ENCODE measurements around the gene CCDC157.
A peak's percentile ranks its signal among the peaks of the same experiment; 100 is the strongest.

Gene CCDC157

DNA sequence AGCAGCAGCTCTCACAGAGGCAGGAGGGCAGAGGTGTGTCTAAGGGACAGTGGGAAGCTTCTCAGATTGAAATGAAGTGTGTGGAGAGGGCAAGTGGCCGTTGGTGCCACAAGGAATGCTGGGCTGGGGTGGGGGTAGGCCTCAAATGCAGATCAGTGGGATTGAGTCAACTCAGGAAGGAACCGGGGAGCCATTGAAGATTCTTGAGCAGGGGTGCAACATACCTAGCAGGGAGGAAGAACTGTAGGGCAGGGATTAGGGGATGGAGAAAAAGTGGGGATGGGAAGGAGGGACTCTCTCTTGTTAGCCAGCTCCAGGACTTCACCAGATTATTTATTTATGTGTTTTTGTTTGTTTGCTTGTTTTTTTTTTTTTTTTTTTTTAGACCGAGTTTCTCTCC lies 37.1 kb downstream of the CCDC157 start:
- TF ChIP-seq, protein P1, sequence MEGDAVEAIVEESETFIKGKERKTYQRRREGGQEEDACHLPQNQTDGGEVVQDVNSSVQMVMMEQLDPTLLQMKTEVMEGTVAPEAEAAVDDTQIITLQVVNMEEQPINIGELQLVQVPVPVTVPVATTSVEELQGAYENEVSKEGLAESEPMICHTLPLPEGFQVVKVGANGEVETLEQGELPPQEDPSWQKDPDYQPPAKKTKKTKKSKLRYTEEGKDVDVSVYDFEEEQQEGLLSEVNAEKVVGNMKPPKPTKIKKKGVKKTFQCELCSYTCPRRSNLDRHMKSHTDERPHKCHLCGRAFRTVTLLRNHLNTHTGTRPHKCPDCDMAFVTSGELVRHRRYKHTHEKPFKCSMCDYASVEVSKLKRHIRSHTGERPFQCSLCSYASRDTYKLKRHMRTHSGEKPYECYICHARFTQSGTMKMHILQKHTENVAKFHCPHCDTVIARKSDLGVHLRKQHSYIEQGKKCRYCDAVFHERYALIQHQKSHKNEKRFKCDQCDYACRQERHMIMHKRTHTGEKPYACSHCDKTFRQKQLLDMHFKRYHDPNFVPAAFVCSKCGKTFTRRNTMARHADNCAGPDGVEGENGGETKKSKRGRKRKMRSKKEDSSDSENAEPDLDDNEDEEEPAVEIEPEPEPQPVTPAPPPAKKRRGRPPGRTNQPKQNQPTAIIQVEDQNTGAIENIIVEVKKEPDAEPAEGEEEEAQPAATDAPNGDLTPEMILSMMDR (IDR thresholded peaks at IDR 0.05; ENCODE audit: low read length), result no peak
- no peak for TF ChIP-seq EZH2 (IDR thresholded peaks at IDR 0.05; ENCODE audit: borderline replicate concordance, low read length)
- Histone ChIP-seq H3K27ac (ENCODE audit: low read depth, low read length, poor library complexity, severe bottlenecking) (no peak overlapping the region), H3K4me1 (ENCODE audit: insufficient read depth, low read length, severe bottlenecking) (peaks cover 36% of the 10 kb centered on the region), H4K20me1 (ENCODE audit: insufficient read depth, low read length) (no peaks in the 10 kb centered on the region), H3K27me3 (ENCODE audit: insufficient read depth, low read length) (peaks cover 6% of the 10 kb centered on the region), H3K36me3 (ENCODE audit: insufficient read depth, low read length) (peaks cover 6% of the 10 kb centered on the region; the same call in 1 of the 2 replicates), H3K4me3 (ENCODE audit: low read depth, low read length, poor library complexity, severe bottlenecking) (no peak overlapping the region), H3F3A (ENCODE audit: insufficient read depth, low read length) (no peaks in the 10 kb centered on the region), H3K4me2 (ENCODE audit: low read length) (no peak overlapping the region), H2AFZ (ENCODE audit: low read length) (no peak overlapping the region), H3K9me3 (ENCODE audit: low read length) (peaks cover 7% of the 10 kb centered on the region), H3K9me2 (ENCODE audit: low read depth, low read length) (no peaks in the 10 kb centered on the region), H3K79me2 (ENCODE audit: insufficient read depth, low read length) (no peaks in the 10 kb centered on the region), H3K9ac (ENCODE audit: low read length) (no peak overlapping the region)

DNA sequence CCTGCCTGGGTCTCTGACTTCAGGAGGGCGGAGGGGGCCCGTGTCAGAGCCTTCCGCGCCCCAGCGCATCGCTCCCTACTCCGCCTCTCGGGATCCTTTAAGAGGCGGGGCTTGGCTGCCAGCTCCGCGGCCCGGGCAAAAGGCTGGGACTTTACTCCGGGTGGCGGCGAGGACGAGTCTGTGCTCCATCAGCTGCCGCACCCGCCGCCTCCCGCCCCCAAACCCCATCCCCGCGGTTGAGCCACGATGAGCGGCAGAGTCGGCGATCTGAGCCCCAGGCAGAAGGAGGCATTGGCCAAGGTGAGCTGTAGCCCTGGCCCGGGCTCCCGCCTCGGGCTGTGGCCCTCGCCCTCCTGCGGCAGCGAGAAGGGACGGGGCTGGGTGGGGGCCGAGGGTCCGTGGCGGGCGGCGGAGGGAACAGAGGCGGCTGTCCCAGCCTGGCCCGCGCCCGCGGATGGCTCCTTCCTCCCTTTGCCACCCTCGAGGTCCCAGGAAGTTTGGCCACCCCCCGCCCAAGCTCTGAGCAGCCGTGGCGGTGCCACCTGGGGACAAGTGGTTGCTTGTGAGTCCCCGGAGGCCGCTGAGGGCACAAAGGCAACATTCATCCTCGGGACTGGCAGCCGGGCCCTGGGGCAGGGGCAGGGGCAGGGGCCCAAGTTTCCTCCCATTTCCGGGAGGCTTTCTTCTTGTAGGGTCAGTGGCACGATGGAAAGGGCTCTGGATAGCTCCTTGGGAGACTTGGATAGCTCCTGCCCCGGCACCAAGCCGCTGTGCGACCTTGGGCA lies 40.3 kb downstream of the CCDC157 start, which contains the start of gene SEC14L2:
SEC14L2 (plus strand) TSS at position 148 of the 785 bp plus-strand sequence; CDS start at position 247, 99 bp downstream.
- Histone ChIP-seq H3K9me2 (ENCODE audit: low read depth, low read length) (no peaks in the 10 kb centered on the region), H3K27ac (ENCODE audit: low read depth, low read length, poor library complexity, severe bottlenecking) (no peak within 1 kb of the TSS), H3K4me1 (ENCODE audit: insufficient read depth, low read length, severe bottlenecking) (peaks cover 26% of the 10 kb centered on the region), H3K79me2 (ENCODE audit: insufficient read depth, low read length) (no peaks in the 10 kb centered on the region), H3F3A (ENCODE audit: insufficient read depth, low read length) (no peaks in the 10 kb centered on the region), H3K27me3 (ENCODE audit: insufficient read depth, low read length) (peaks cover 6% of the 10 kb centered on the region), H4K20me1 (ENCODE audit: insufficient read depth, low read length) (no peaks in the 10 kb centered on the region), H3K4me3 (ENCODE audit: low read depth, low read length, poor library complexity, severe bottlenecking) (peak within 1 kb of the TSS; percentile 41), H3K36me3 (ENCODE audit: insufficient read depth, low read length) (no peaks in the 10 kb centered on the region), H3K4me2 (ENCODE audit: low read length) (peak within 1 kb of the TSS; percentile 54), H2AFZ (ENCODE audit: low read length) (no peak within 1 kb of the TSS), H3K9me3 (ENCODE audit: low read length) (no peaks in the 10 kb centered on the region), H3K9ac (ENCODE audit: low read length) (no peak within 1 kb of the TSS; the same call in 1 of the 2 replicates)
- no peak for TF ChIP-seq EZH2 (IDR thresholded peaks at IDR 0.05; ENCODE audit: borderline replicate concordance, low read length)
- TF ChIP-seq, protein P1 (IDR thresholded peaks at IDR 0.05; ENCODE audit: low read length), result no peak

DNA sequence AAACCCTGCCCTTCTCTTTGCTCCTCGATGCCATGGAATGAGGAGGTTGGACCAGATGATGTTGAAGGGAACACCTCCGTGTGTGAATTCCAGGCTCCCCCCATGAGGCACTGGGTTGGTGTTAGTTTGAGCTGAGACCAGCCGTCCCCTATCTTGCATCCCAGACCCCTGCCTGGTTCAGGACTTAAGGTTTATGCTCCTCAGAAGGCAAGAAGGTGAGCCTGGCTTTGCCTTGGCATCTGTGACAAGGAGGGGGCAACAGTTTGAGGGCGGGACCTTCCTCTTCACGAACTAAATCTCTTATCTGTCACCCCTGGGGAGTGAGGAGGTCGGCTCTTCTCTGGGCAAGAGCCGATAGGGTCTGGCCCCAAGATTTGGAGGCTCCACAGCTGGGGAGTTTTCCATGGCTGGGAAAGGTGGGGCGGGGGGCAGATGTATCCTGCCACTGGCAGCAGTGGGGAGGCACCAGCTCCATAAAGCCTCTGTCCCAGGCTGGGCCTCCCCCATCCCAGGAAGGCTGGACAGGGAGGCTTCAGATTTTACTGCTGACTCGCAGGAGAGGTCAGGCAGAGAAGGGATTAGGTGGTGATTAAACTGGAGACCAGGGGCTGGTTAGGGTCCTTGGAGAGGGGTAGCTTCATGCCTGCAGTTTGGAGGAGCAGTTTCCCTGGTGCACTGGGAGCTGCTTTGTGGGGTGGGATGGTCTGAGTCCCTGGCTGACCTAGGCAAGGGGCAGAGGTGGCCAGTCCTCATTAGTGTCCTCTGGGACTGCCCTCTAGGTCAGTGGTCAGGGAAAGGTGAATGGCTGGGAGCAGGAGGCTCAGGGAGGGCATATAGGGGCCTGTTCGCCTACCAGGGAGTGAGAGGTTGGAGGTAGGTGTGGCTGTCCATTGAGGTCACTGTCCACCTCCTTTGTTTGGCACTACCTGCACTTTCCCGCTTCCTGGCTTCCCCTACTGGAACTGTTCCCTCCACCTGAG lies 41.1 kb downstream of the CCDC157 start:
- Histone ChIP-seq H2AFZ (ENCODE audit: low read length) (no peak overlapping the region), H3K4me3 (ENCODE audit: low read depth, low read length, poor library complexity, severe bottlenecking) (peak overlapping the region; percentile 41), H3K9me2 (ENCODE audit: low read depth, low read length) (no peaks in the 10 kb centered on the region), H3F3A (ENCODE audit: insufficient read depth, low read length) (no peaks in the 10 kb centered on the region), H3K79me2 (ENCODE audit: insufficient read depth, low read length) (no peaks in the 10 kb centered on the region), H3K36me3 (ENCODE audit: insufficient read depth, low read length) (no peaks in the 10 kb centered on the region), H3K9me3 (ENCODE audit: low read length) (no peaks in the 10 kb centered on the region), H3K4me2 (ENCODE audit: low read length) (peak overlapping the region; percentile 54; the same call in 1 of the 2 replicates), H3K9ac (ENCODE audit: low read length) (no peak overlapping the region; the same call in 1 of the 2 replicates), H3K27ac (ENCODE audit: low read depth, low read length, poor library complexity, severe bottlenecking) (no peak overlapping the region), H4K20me1 (ENCODE audit: insufficient read depth, low read length) (no peaks in the 10 kb centered on the region), H3K27me3 (ENCODE audit: insufficient read depth, low read length) (peaks cover 6% of the 10 kb centered on the region), H3K4me1 (ENCODE audit: insufficient read depth, low read length, severe bottlenecking) (peaks cover 17% of the 10 kb centered on the region)
- TF ChIP-seq, protein P1 (IDR thresholded peaks at IDR 0.05; ENCODE audit: low read length), result no peak
- no peak for TF ChIP-seq EZH2 (IDR thresholded peaks at IDR 0.05; ENCODE audit: borderline replicate concordance, low read length)
